Spleen (tissue), 7 donors: ENCODE results near the gene RNF167.

Source experiments
- CTCF ChIP-seq, 11 experiments: fragments of 200-600 bp in 7 of 11; fragments of 450-650 bp in 4 of 11; sonication (generic) in 4 of 11; IDR thresholded peaks in 8 of 11; conservative IDR thresholded peaks in 3 of 11; 1 replicate in 7 of 11; 2 replicates in 4 of 11; pipeline versions ENCODE4 v1.4.0 to v1.8.0; 2016 to 2021; ENCODE audit warnings: antibody characterized with exemption in 11 of 11, inconsistent platforms in 4 of 11, mild to moderate bottlenecking in 1 of 11
- POLR2A ChIP-seq, 3 donors: fragments of 450-650 bp; IDR thresholded peaks; one replicate each; pipeline ENCODE4 v1.5.1; 2017; ENCODE audit warnings: antibody characterized with exemption in 3 of 3, mild to moderate bottlenecking in 1 of 3
- POLR2AphosphoS5 ChIP-seq, 3 donors: sonication (generic); formaldehyde crosslinking; IDR thresholded peaks; one replicate each; pipeline ENCODE4 v1.5.1; 2017; ENCODE audit warnings: antibody characterized with exemption in 3 of 3
- donor health status: DM: no; HTN: no; CAD: no; lungs with moderate emphysema.
- donor health status: DM: no; HTN: no; CAD: no.
- donor health status: DM: no; HTN: no; CAD: no.

GRCh38 chr17:4950746-4951204, 10.7 kb downstream of the RNF167 start, which contains the start of gene ENO3:
- TF ChIP-seq CTCF (IDR thresholded peaks at IDR 0.05 in 8 of 11, conservative IDR thresholded peaks at IDR 0.05 in 3 of 11) (no peak), POLR2A (IDR thresholded peaks at IDR 0.05) (no peak), POLR2AphosphoS5 (IDR thresholded peaks at IDR 0.05) (no peak)
